AG04449 (cell line): Measurements from ENCODE around the gene ZNF136.

Experiments
- CTCF ChIA-PET: fragments of 350-600 bp; formaldehyde crosslinking; extraction: SDS; loops from one replicate; lab custom pipeline; 2021; ENCODE audit warnings: antibody characterized with exemption; lab: Yijun Ruan, JAX
- POLR2A ChIA-PET: fragments of 400-600, 350-600 bp; formaldehyde crosslinking; extraction: SDS; loops from one replicate; lab custom pipeline; 2020; ENCODE audit warnings: antibody characterized with exemption, inconsistent platforms; lab: Yijun Ruan, JAX
- DNase-seq: peaks from one replicate; pipeline ENCODE4 v3.0.0-alpha.2; 2010; ENCODE audit warnings: low read depth, low spot score
- H3K4me3 ChIP-seq: 2 replicates; pipeline ENCODE4 v1.5.1; 2011; ENCODE audit warnings: low read depth, mild to moderate bottlenecking, control low read depth, low read length
- CTCF ChIP-seq: IDR thresholded peaks from one replicate; pipeline ENCODE4 v1.5.1; 2011; ENCODE audit warnings: mild to moderate bottlenecking, moderate library complexity, low read length, control low read depth, inconsistent platforms; ENCODE audit not compliant: insufficient read depth; ENCODE audit errors: missing control alignments

The ZNF136 gene

DNA sequence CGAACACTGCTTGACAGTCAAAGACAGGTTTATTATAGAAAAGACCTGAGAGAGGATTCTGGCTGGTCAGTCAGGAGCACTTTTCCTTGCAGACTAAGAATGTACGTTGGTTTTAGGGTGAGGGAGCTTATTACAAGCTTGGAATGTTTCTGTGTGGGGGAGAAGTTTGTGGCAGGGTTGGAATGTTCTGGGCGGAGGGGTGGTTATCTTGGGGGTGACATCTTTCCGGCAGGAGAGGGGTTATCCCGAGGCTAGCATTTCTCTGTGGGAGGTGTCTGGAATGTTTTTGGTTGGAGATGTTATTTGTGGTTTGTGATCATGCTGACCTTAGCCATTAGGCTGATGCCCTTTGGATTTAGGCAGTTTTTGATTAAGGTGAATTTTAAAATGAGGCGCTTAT is 61.8 kb downstream of the ZNF136 start:
- POLR2A ChIA-PET, result no interaction called here

DNA sequence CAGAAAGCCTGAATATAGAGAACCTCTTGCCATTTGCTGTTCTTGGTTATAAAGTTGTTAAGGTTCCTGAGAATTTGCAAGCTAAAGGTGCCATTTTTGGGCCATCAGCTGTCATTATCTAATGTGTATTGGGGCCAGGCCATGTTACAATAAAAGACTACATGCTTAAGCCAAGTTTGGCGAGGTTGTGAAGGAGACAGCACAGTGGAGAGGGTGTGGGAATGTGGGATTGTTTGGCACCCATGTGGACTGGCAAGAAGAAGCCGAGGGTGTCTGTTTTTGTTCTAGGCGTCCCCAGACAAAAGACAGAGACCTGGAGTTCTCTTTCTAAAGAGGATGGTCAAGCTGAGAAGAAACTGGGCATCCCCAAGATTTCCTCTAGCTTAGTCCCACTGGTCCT is 67.1 kb downstream of the ZNF136 start:
- H3K4me3 ChIP-seq, result no peak overlapping the region
- no peak for TF ChIP-seq CTCF
- POLR2A ChIA-PET, result no interaction called here
- no peak for DNase-seq
- CTCF ChIA-PET, result no interaction called here

More for the DNA sequence above, 61.8 kb downstream of the ZNF136 start:
- H3K4me3 ChIP-seq, result no peak overlapping the region
- CTCF ChIA-PET, result no interaction called here
- no peak for DNase-seq
- TF ChIP-seq CTCF, result no peak

- no peak for TF ChIP-seq CTCF
- ChIA-PET CTCF (no interaction called here), POLR2A (no interaction called here)
- no peak overlapping the region for H3K4me3 ChIP-seq
- DNase-seq, result no peak
These were observed 68.1 kb downstream of the ZNF136 start for GRCh38 chr19:12230751-12231733.

DNA sequence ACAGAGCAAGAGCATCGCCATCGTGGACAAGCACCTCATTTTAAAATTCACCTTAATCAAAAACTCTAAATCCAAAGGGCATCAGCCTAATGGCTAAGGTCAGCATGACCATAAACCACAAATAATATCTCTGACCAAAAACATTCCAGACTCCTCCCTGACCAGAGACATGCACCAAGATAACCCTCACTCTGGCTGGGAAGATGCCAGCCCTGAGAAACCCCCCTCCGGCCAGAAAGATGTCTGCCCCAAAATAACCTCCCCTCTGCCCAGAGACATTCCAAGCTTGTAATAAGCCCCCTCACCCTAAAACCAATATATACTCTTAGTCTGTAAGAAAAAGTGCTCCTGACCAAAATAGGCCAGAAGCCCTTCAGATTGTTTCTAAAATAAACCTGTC is 70.1 kb downstream of the ZNF136 start:
- ChIA-PET POLR2A (no interaction called here), CTCF (no interaction called here)
- TF ChIP-seq CTCF, result no peak
- H3K4me3 ChIP-seq, result no peak overlapping the region
- no peak for DNase-seq

DNA sequence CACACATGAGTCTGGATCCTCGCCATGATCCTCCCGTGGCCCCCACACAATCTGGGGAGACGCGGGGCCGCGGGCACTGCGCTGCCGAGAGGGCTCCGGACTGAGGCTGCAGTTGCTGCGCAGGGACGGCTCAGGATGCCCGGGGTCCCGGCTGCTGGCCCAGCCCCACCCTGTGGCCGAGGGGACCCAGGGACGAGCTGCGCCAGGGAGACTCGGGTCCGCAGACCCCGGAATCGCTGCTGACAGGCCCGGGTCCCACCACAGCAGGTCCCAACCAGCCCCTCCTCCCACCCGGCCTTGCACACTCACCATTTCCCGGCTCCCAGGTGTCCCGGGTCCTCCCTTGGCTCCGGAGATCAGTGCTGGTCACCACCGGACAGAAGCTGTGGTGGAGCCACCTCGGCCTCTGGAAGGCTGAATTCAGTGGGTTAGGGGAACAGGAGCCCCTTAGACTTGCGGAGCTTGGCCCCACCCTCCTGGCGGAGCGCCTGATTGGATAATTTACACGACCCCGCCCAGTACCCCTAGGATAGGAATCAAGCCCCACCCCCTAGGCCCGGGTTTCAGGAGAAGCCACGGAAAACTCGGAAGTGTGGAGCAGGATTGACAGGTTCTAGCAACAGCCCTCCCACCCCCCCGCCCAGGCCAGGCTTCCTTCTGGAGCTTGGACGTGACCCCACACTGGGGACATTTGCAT is 74.4 kb downstream of the ZNF136 start:
- H3K4me3 ChIP-seq, result no peak overlapping the region
- POLR2A ChIA-PET, result no interaction called here
- TF ChIP-seq CTCF, result no peak
- no peak for DNase-seq
- CTCF ChIA-PET, result no interaction called here
